A673 (cell line): ENCODE measurements around the gene ATG9A.

Experiments
- CTCF ChIP-seq: fragments of 300-800, 200-600 bp; sonication (generic); conservative IDR thresholded peaks from 2 replicates; pipeline ENCODE4 v1.5.1; 2017; ENCODE audit warnings: low read depth, mild to moderate bottlenecking, antibody characterized with exemption, low read length, moderate library complexity, mixed read lengths
- EZH2 ChIP-seq: fragments of 200-600 bp; sonication (generic); IDR thresholded peaks from 2 replicates; pipeline ENCODE4 v1.6.1; 2017; ENCODE audit warnings: borderline replicate concordance, low read depth, mild to moderate bottlenecking, mixed read lengths, antibody characterized with exemption, low read length; ENCODE audit not compliant: poor library complexity, severe bottlenecking

DNA sequence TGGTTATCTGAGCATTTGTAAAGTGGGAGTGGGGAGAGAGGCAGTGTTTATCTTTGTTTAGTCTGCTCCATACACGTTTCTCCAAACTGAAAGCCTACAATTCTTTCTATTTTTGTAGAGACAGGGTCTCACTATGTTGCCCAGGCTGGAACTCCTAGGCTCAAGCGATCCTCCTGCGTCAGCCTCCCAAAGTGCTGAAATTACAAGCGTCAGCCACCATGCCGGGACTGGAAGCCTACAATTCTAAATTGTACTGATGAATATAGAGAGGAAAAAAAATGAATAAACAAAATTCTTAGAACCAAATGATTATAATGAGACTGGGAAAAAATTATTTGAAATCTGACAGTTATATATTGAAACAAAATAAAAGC, 24.3 kb downstream of the ATG9A start:
- TF ChIP-seq CTCF: no peak
- TF ChIP-seq EZH2: no peak
